ENCODE data around the gene RIC8A. TPM values are rescaled to one million over a fixed set of nuclear protein-coding genes. Genes with fewer than 3 reads are reported as not detected.

The RIC8A gene
- total RNA-seq, 2 donors from 2014 or later = 69.2 to 76.0 TPM

DNA sequence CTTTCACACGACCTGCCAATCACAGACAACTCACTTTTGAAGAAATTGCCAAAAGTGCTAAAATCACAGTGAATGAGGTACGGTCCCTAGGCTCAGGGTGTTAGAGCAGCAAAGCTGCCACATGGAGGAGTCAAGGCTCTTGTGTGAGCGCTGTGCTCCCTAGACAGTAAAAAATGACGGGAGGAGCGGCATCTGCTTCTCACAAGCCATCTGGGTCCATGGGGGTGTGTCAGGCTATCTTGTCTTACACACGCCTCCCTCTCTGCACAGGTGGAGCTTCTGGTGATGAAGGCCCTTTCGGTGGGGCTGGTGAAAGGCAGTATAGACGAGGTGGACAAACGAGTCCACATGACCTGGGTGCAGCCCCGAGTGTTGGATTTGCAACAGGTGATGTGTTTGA lies 44.0 kb downstream of the RIC8A start:
- Mint-ChIP-seq H3K4me3 (no peak overlapping the region), H3K27me3 (no peaks in the 10 kb centered on the region), H3K36me3 (ENCODE audit: low read depth) (peaks cover 5% of the 10 kb centered on the region), H3K4me1 (peaks cover 14% of the 10 kb centered on the region), H3K27ac (peak overlapping the region; percentile 51)
- ATAC-seq (no peak), DNase-seq (no peak)
- H3K9me3 ChIP-seq (ENCODE audit: control insufficient read depth, low read length, poor library complexity, severe bottlenecking) = no peaks in the 10 kb centered on the region

- Mint-ChIP-seq H3K27ac (peak overlapping the region; percentile 51), H3K36me3 (ENCODE audit: low read depth) (peaks cover 5% of the 10 kb centered on the region), H3K4me1 (peaks cover 14% of the 10 kb centered on the region), H3K27me3 (no peaks in the 10 kb centered on the region), H3K4me3 (peak overlapping the region; percentile 12)
- H3K9me3 ChIP-seq (ENCODE audit: control insufficient read depth, low read length, poor library complexity, severe bottlenecking) = no peaks in the 10 kb centered on the region
- DNase-seq (no peak), ATAC-seq (no peak)
Measured at GRCh38 chr11:252666-253065, 45.2 kb downstream of the RIC8A start.

- H3K4me1 Mint-ChIP-seq = peaks cover 14% of the 10 kb centered on the region
- H3K27me3 Mint-ChIP-seq = no peaks in the 10 kb centered on the region
- peaks cover 5% of the 10 kb centered on the region for H3K36me3 Mint-ChIP-seq (ENCODE audit: low read depth)
- ATAC-seq (no peak), DNase-seq (no peak)
- H3K9me3 ChIP-seq (ENCODE audit: control insufficient read depth, low read length, poor library complexity, severe bottlenecking) = no peaks in the 10 kb centered on the region
- H3K27ac Mint-ChIP-seq = no peak overlapping the region
- H3K4me3 Mint-ChIP-seq = no peak overlapping the region
Measured at GRCh38 chr11:253160-253885, 45.8 kb downstream of the RIC8A start.

DNA sequence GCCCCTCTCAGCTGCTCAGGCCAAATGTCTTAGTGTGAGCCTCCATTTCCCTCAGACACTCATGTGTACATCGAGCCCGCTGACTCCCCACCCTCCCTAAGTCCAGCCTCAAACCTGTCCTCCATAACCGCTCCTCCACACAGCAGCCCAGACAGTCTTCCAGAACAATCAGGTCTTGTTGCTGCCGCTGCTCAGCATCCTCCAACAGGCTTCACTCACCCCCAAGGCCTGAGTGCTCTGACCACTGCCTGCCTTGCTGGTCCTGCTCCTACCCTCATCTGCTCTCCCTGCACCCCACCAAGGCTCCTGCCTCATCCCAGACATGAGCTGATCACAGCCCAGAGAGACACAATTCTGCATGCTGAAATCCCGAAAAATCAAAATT lies 46.4 kb downstream of the RIC8A start:
- H3K4me3 Mint-ChIP-seq = no peak overlapping the region
- DNase-seq (no peak), ATAC-seq (no peak)
- H3K36me3 Mint-ChIP-seq (ENCODE audit: low read depth) = peaks cover 5% of the 10 kb centered on the region
- H3K27ac Mint-ChIP-seq = no peak overlapping the region
- peaks cover under 1% of the 10 kb centered on the region for H3K27me3 Mint-ChIP-seq
- H3K4me1 Mint-ChIP-seq = peaks cover 14% of the 10 kb centered on the region
- no peaks in the 10 kb centered on the region for H3K9me3 ChIP-seq (ENCODE audit: control insufficient read depth, low read length, poor library complexity, severe bottlenecking)

GRCh38 chr11:255176-255575 lies 47.7 kb downstream of the RIC8A start:
- Mint-ChIP-seq H3K4me1 (peaks cover 14% of the 10 kb centered on the region), H3K27ac (no peak overlapping the region), H3K27me3 (peaks cover 12% of the 10 kb centered on the region), H3K36me3 (ENCODE audit: low read depth) (no peaks in the 10 kb centered on the region), H3K4me3 (no peak overlapping the region)
- DNase-seq = no peak
- no peak for ATAC-seq
- no peaks in the 10 kb centered on the region for H3K9me3 ChIP-seq (ENCODE audit: control insufficient read depth, low read length, poor library complexity, severe bottlenecking)

GRCh38 chr11:255816-256215 lies 48.3 kb downstream of the RIC8A start:
- H3K36me3 Mint-ChIP-seq (ENCODE audit: low read depth) = no peaks in the 10 kb centered on the region
- ATAC-seq = no peak
- H3K27ac Mint-ChIP-seq = no peak overlapping the region

DNA sequence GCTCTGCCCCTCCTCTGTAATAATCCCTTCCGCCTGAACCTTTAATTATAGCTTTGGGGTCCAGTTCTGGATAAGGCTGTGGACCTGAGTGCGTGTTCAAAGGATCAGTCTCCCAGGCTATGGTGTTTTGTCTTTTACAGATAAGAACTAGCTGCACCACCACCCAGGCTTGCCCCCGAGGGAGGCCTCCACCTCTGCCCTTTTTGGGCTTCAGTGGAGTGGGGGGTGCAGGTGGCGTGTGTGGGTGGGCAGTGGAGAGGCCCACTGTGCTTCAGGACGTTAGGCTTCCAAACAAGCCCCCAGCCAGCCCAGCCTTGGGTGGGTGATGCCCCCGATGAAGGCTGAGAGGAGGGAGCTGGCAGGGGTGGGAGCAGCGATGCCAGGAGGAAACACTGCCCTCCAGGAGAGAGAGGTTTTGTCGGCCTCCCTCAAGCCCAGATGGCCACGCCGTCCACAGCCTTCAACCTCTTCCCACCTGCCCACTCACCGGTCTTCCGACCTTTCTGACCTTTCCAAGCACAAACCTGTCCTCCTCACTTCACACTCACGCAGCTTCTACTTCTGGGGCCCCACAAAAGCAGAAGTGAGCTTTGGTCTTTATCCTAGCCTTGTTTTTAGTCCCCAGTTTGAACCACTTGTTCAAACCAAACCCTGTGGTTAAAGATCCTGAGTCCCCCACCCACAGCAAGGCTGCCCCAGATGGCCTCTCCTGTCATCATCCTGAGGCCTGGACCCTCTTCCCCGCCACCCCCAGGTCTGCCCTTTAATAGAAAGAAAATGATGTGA lies 49.6 kb downstream of the RIC8A start:
- no peaks in the 10 kb centered on the region for H3K9me3 ChIP-seq (ENCODE audit: control insufficient read depth, low read length, poor library complexity, severe bottlenecking)
- no peak overlapping the region for H3K27ac Mint-ChIP-seq
- DNase-seq = no peak
- H3K4me1 Mint-ChIP-seq = peaks cover 7% of the 10 kb centered on the region
- H3K4me3 Mint-ChIP-seq = no peak overlapping the region
- peaks cover 12% of the 10 kb centered on the region for H3K27me3 Mint-ChIP-seq
- no peaks in the 10 kb centered on the region for H3K36me3 Mint-ChIP-seq (ENCODE audit: low read depth)
- ATAC-seq = no peak

More at GRCh38 chr11:255816-256215, 48.3 kb downstream of the RIC8A start:
- H3K27me3 Mint-ChIP-seq = peaks cover 12% of the 10 kb centered on the region
- no peak for DNase-seq
- no peaks in the 10 kb centered on the region for H3K9me3 ChIP-seq (ENCODE audit: control insufficient read depth, low read length, poor library complexity, severe bottlenecking)
- peaks cover 13% of the 10 kb centered on the region for H3K4me1 Mint-ChIP-seq
- H3K4me3 Mint-ChIP-seq = no peak overlapping the region

DNA sequence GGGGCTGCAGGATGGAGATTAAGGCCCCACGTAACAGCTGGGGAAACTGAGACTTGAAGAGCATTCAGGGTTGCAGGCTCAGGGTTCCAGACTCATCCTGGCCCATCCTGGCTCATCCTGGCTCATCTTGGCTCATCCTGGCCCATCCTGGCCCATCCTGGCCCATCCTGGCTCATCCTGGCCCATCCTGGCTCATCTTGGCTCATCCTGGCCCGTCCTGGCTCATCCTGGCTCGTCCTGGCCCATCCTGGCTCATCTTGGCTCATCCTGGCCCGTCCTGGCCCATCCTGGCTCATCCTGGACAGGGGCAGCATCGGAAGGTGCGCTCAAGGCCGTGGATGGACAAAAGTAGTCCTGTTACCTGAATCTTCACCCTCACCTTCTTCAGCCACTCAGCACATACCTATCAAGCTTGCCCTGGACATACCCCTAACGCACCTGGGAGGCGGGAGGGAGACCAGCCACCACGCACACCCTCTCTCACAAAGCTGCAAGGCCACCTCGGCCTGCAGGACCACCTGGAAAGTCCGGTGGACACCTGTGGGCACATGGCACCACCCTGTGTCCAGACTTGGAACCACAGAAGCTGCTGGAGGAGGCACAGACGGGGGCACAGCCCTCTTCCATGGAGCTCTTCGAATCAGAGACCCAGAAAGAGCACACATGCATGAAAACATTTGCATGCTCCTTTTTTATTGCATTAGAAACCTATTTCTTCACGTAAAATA lies 50.4 kb downstream of the RIC8A start:
- no peak for DNase-seq
- ATAC-seq = no peak
- Mint-ChIP-seq H3K4me3 (no peak overlapping the region), H3K4me1 (peaks cover 7% of the 10 kb centered on the region), H3K27ac (no peak overlapping the region), H3K27me3 (peaks cover 12% of the 10 kb centered on the region), H3K36me3 (ENCODE audit: low read depth) (no peaks in the 10 kb centered on the region)
- H3K9me3 ChIP-seq (ENCODE audit: control insufficient read depth, low read length, poor library complexity, severe bottlenecking) = no peaks in the 10 kb centered on the region

DNA sequence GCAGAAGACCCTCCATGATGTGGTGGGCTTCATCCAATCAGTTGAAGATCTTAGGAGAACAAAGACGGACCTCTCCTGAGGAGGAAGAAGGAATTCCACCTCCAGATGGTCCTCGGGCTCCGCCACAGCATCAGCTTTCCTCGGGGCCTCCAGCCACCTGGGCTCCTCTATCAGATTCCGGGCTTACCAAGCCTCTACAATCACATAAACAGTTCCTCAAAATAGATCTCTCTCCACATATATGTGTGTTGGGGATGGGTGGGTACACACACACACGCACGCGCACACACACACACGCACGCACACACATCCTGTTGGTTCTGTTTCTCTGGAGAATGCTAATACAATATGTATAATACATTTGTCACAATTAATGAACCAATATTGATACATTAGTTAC lies 51.9 kb downstream of the RIC8A start:
- Mint-ChIP-seq H3K27ac (no peak overlapping the region), H3K36me3 (ENCODE audit: low read depth) (no peaks in the 10 kb centered on the region), H3K27me3 (peaks cover 12% of the 10 kb centered on the region), H3K4me1 (peaks cover 5% of the 10 kb centered on the region), H3K4me3 (no peak overlapping the region)
- no peak for DNase-seq
- no peak for ATAC-seq
- H3K9me3 ChIP-seq (ENCODE audit: control insufficient read depth, low read length, poor library complexity, severe bottlenecking) = no peaks in the 10 kb centered on the region

DNA sequence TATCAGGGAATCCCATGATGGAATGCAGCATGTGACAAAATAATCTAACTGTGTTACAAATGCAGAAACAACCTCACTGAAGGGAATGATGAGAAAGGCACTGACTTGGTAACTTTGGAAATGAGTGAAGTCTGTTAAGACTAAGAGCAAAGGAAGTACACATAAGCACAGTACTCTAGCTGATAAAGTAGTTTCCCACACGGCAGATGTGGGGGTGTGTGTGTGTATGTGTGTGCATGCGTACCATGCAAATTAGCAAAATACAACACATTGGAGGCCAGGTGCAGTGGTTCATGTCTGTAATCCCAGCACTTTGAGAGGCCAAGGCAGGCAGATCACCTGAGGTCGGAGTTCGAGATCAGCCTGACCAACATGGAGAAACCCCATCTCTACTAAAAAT lies 54.1 kb downstream of the RIC8A start:
- DNase-seq = no peak
- H3K4me1 Mint-ChIP-seq = peaks cover 2% of the 10 kb centered on the region
- H3K9me3 ChIP-seq (ENCODE audit: control insufficient read depth, low read length, poor library complexity, severe bottlenecking) = no peaks in the 10 kb centered on the region
- no peak overlapping the region for H3K4me3 Mint-ChIP-seq
- H3K27me3 Mint-ChIP-seq = peaks cover 12% of the 10 kb centered on the region
- H3K36me3 Mint-ChIP-seq (ENCODE audit: low read depth) = no peaks in the 10 kb centered on the region
- no peak for ATAC-seq
- no peak overlapping the region for H3K27ac Mint-ChIP-seq

Other genes starting within 250 kb of the RIC8A start
- not detected for gene SCGB1C1, start 14.6 kb upstream of the RIC8A start, total RNA-seq
- 10 to 100 TPM; 42.2 to 48.9 TPM for gene BET1L, start 309 bp upstream of the RIC8A start, total RNA-seq
- 10 to 100 TPM; 17.1 to 17.5 TPM for gene SIRT3, start 28.6 kb downstream of the RIC8A start, total RNA-seq
- gene PSMD13, start 29.3 kb downstream of the RIC8A start, total RNA-seq = 10 to 100 TPM; 60.6 to 63.6 TPM
- 1 to 10 TPM; 3.5 to 4.3 TPM for gene NLRP6, start 70.7 kb downstream of the RIC8A start, total RNA-seq
- gene PGGHG, start 81.4 kb downstream of the RIC8A start, total RNA-seq = 100 to 1,000 TPM; 317 to 350 TPM
- gene IFITM5, start 91.8 kb downstream of the RIC8A start, total RNA-seq = not detected
- 100 to 1,000 TPM; 550 to 570 TPM for gene IFITM2, start 100.1 kb downstream of the RIC8A start, total RNA-seq
- 100 to 1,000 TPM; 344 to 363 TPM for gene IFITM1, start 106.3 kb downstream of the RIC8A start, total RNA-seq
- 10 to 100 TPM in 1 of 2 donors, 1 to 10 TPM in 1; 2.5 to 25.2 TPM for gene IFITM3, start 113.2 kb downstream of the RIC8A start, total RNA-seq
- 1 to 10 TPM; 6.0 to 8.6 TPM for gene B4GALNT4, start 161.8 kb downstream of the RIC8A start, total RNA-seq
- not detected for gene PKP3, start 186.5 kb downstream of the RIC8A start, total RNA-seq
- gene SIGIRR, start 207.3 kb downstream of the RIC8A start, total RNA-seq = 100 to 1,000 TPM; 353 to 409 TPM
- gene ANO9, start 234.3 kb downstream of the RIC8A start, total RNA-seq = 100 to 1,000 TPM; 131 to 165 TPM
- 10 to 100 TPM; 21.8 to 24.5 TPM for gene PTDSS2, start 242.6 kb downstream of the RIC8A start, total RNA-seq